SK-N-SH (cell line): ENCODE results near the gene CASTOR2. TPM values are rescaled to one million over a fixed set of nuclear protein-coding genes. Genes with fewer than 3 reads are reported as not detected.

Experiments
- CTCF ChIA-PET: fragments of 300-600, 350-600 bp; formaldehyde crosslinking; extraction: SDS; loops from one replicate; lab custom pipeline; 2021; lab: Yijun Ruan, JAX
- POLR2A ChIA-PET: fragments of 350-600 bp; sonication (Branson Sonifier 250); formaldehyde crosslinking; extraction: SDS; loops from one replicate; lab custom pipeline; 2020; ENCODE audit warnings: antibody characterized with exemption, inconsistent platforms; lab: Yijun Ruan, JAX
- DNase-seq: peaks from one replicate; pipeline ENCODE4 v3.0.0; 2012
- H2AFZ ChIP-seq: fragments of 200-600 bp; sonication (generic); 2 replicates; pipeline ENCODE4 v1.8.1; 2016; ENCODE audit warnings: antibody characterized with exemption, mild to moderate bottlenecking, low read depth
- H3F3A ChIP-seq: fragments of 200-600 bp; sonication (generic); replicated peaks from 2 replicates; pipeline ENCODE3; 2016; ENCODE audit warnings: antibody characterized with exemption, mild to moderate bottlenecking; ENCODE audit not compliant: insufficient read depth
- H3K27ac ChIP-seq, 2 experiments: fragments of 200-500 bp in 1 of 2; fragments of 200-600 bp in 1 of 2; sonication (Bioruptor generic) in 1 of 2; sonication (generic), shearing (Covaris generic) in 1 of 2; 2 replicates each; pipeline versions ENCODE4 v1.5.1 to v1.6.1; 2014 to 2016; ENCODE audit warnings: low read depth in 2 of 2, inconsistent platforms in 1 of 2, low read length in 1 of 2, mild to moderate bottlenecking in 1 of 2, mixed read lengths in 1 of 2
- H3K27me3 ChIP-seq: fragments of 200-600 bp; sonication (generic), shearing (Covaris generic); 2 replicates; pipeline ENCODE4 v1.6.1; 2016; ENCODE audit warnings: mixed run types; ENCODE audit not compliant: insufficient read depth
- H3K36me3 ChIP-seq, 2 experiments: fragments of 200-500 bp in 1 of 2; fragments of 200-600 bp in 1 of 2; sonication (Bioruptor generic) in 1 of 2; sonication (generic) in 1 of 2; replicated peaks in 1 of 2; 2 replicates each; pipeline versions ENCODE3 to v1.5.1; 2014 to 2016; ENCODE audit warnings: low read length in 1 of 2, mild to moderate bottlenecking in 1 of 2; ENCODE audit not compliant: insufficient read depth in 2 of 2, control insufficient read depth in 1 of 2
- H3K4me1 ChIP-seq, 2 experiments: fragments of 200-500 bp in 1 of 2; fragments of 200-600 bp in 1 of 2; sonication (Bioruptor generic) in 1 of 2; sonication (generic), shearing (Covaris generic) in 1 of 2; 2 replicates each; pipeline versions ENCODE4 v1.5.1 to v1.6.1; 2014 to 2016; ENCODE audit warnings: low read depth in 1 of 2, low read length in 1 of 2, mixed run types in 1 of 2; ENCODE audit not compliant: insufficient read depth in 2 of 2, control insufficient read depth in 1 of 2
- H3K4me2 ChIP-seq: fragments of 200-600 bp; sonication (generic), shearing (Covaris generic); 2 replicates; pipeline ENCODE4 v1.6.1; 2017; ENCODE audit warnings: mixed run types
- H3K4me3 ChIP-seq, 2 experiments: fragments of 200-500 bp in 1 of 2; fragments of 200-600 bp in 1 of 2; sonication (Bioruptor generic) in 1 of 2; sonication (generic), shearing (Covaris generic) in 1 of 2; 2 replicates each; pipeline versions ENCODE4 v1.5.1 to v1.8.1; 2014 to 2016; ENCODE audit warnings: low read depth in 2 of 2, inconsistent platforms in 1 of 2, low read length in 1 of 2, mild to moderate bottlenecking in 1 of 2, mixed read lengths in 1 of 2, moderate library complexity in 1 of 2
- H3K79me2 ChIP-seq: fragments of 200-600 bp; sonication (generic); 2 replicates; pipeline ENCODE4 v1.8.1; 2017; ENCODE audit warnings: mild to moderate bottlenecking; ENCODE audit not compliant: insufficient read depth
- H3K9ac ChIP-seq: fragments of 200-600 bp; sonication (generic); 2 replicates; pipeline ENCODE4 v1.6.1; 2017; ENCODE audit warnings: mixed run types
- H3K9me2 ChIP-seq: fragments of 200-600 bp; sonication (generic); 2 replicates; pipeline ENCODE4 v1.6.1; 2017; ENCODE audit warnings: mixed run types
- H3K9me3 ChIP-seq: fragments of 200-600 bp; sonication (generic); 2 replicates; pipeline ENCODE4 v1.6.1; 2017; ENCODE audit warnings: mixed run types, mild to moderate bottlenecking, moderate library complexity
- H4K20me1 ChIP-seq: fragments of 200-600 bp; sonication (generic); 2 replicates; pipeline ENCODE4 v1.6.1; 2017; ENCODE audit warnings: mild to moderate bottlenecking, mixed run types; ENCODE audit not compliant: insufficient read depth
- CHD2 ChIP-seq: fragments of 150-350 bp; IDR thresholded peaks from 2 replicates; pipeline ENCODE4 v1.6.1; 2018; ENCODE audit warnings: low read length; ENCODE audit not compliant: partially characterized antibody
- ELF1 ChIP-seq: IDR thresholded peaks from 2 replicates; pipeline ENCODE4 v1.4.0; 2012
- EP300 ChIP-seq, 2 experiments: IDR thresholded peaks; 2 replicates each; pipeline versions ENCODE4 v1.4.0 to v1.6.1; 2012; ENCODE audit warnings: borderline replicate concordance in 1 of 2, low read depth in 1 of 2, low read length in 1 of 2
- FOXM1 ChIP-seq: IDR thresholded peaks from 2 replicates; pipeline ENCODE4 v1.4.0; 2012; ENCODE audit warnings: low read depth, mild to moderate bottlenecking
- MXI1 ChIP-seq: IDR thresholded peaks from 2 replicates; pipeline ENCODE4 v1.6.1; 2012; ENCODE audit warnings: mild to moderate bottlenecking, low read depth, low read length, improper control_type of control experiment
- RCOR1 ChIP-seq: fragments of 150-350 bp; IDR thresholded peaks from 2 replicates; pipeline ENCODE4 v1.6.1; 2017; ENCODE audit warnings: antibody characterized with exemption, low read length
- RFX5 ChIP-seq: IDR thresholded peaks from 2 replicates; pipeline ENCODE4 v1.6.1; 2012; ENCODE audit warnings: mild to moderate bottlenecking, improper control_type of control experiment, low read length
- SIN3A ChIP-seq: IDR thresholded peaks from 2 replicates; pipeline ENCODE4 v1.6.1; 2012; ENCODE audit warnings: low read depth, mild to moderate bottlenecking, low read length, moderate library complexity, borderline replicate concordance
- TAF1 ChIP-seq: IDR thresholded peaks from 2 replicates; pipeline ENCODE4 v1.6.1; 2012; ENCODE audit warnings: low read depth, mild to moderate bottlenecking, low read length, moderate library complexity, borderline replicate concordance
- YY1 ChIP-seq: IDR thresholded peaks from 2 replicates; pipeline ENCODE4 v1.4.0; 2012; ENCODE audit warnings: low read depth, mild to moderate bottlenecking
- WGBS: methylation state at CpG from one replicate; pipeline ENCODE4 v1.1.6; 2017; ENCODE audit warnings: low lambda C conversion rate; 5-methylcytosine and 5-hydroxymethylcytosine counted together
- polyA plus RNA-seq, 3 experiments: library from polyadenylated mRNA; depleted of rRNA; stranded (reverse); fragments of >200 nt; gene quantifications; 2 replicates each; pipeline ENCODE4 v1.2.3, GENCODE V29; 2012
- TF ChIP-seq, protein P1 (sequence below): fragments of 150-350 bp; IDR thresholded peaks from 2 replicates; pipeline ENCODE4 v1.6.1; 2017; ENCODE audit warnings: antibody characterized with exemption, low read length, low read depth, borderline replicate concordance
- TF ChIP-seq, protein P2 (sequence below): IDR thresholded peaks from 2 replicates; pipeline ENCODE4 v1.6.1; 2012; ENCODE audit warnings: mild to moderate bottlenecking, low read depth, low read length, moderate library complexity
- TF ChIP-seq, protein P3 (sequence below): IDR thresholded peaks from 2 replicates; pipeline ENCODE4 v1.4.0; 2012; ENCODE audit warnings: low read depth, borderline replicate concordance
- TF ChIP-seq, protein P4 (sequence below): IDR thresholded peaks from 2 replicates; pipeline ENCODE4; 2012

CASTOR2 gene
- polyA plus RNA-seq, 1 of the 3 experiments (the other 2 are of a cell fraction): 5.4 TPM

DNA sequence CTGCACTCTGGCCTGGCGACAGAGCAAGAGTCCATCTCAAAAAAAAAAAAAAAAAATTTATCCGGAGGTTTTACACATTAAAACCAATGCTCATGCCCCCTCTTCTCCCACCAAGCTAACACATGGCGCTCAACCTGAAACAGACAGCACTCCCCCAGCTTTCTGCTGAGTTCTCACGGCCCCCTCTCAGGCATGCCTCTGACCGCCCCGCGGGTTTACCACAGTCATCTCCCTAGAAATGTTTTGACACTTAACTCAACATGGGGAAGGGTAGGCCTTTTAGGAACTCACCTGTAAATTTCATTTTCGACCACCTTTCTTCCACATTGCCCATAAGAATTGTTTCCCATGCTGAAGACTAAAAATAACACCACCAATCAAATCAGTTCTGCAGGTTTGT is 99.8 kb downstream of the CASTOR2 start:
- Histone ChIP-seq H4K20me1 (no peaks in the 10 kb centered on the region), H3K27ac (no peak overlapping the region), H3K27me3 (no peaks in the 10 kb centered on the region), H3K9me3 (no peaks in the 10 kb centered on the region)
- TF ChIP-seq, protein P1, sequence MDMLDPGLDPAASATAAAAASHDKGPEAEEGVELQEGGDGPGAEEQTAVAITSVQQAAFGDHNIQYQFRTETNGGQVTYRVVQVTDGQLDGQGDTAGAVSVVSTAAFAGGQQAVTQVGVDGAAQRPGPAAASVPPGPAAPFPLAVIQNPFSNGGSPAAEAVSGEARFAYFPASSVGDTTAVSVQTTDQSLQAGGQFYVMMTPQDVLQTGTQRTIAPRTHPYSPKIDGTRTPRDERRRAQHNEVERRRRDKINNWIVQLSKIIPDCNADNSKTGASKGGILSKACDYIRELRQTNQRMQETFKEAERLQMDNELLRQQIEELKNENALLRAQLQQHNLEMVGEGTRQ: no peak
- TF ChIP-seq RCOR1 (no peak), RFX5 (no peak), FOXM1 (no peak), YY1 (no peak), EP300 (IDR thresholded peaks at IDR 0.05; ENCODE audit: borderline replicate concordance in 1 of 2, low read depth in 1 of 2, low read length in 1 of 2) (no peak), ELF1 (no peak), MXI1 (no peak), CHD2 (no peak), TAF1 (no peak), SIN3A (no peak)
- TF ChIP-seq, protein P2, sequence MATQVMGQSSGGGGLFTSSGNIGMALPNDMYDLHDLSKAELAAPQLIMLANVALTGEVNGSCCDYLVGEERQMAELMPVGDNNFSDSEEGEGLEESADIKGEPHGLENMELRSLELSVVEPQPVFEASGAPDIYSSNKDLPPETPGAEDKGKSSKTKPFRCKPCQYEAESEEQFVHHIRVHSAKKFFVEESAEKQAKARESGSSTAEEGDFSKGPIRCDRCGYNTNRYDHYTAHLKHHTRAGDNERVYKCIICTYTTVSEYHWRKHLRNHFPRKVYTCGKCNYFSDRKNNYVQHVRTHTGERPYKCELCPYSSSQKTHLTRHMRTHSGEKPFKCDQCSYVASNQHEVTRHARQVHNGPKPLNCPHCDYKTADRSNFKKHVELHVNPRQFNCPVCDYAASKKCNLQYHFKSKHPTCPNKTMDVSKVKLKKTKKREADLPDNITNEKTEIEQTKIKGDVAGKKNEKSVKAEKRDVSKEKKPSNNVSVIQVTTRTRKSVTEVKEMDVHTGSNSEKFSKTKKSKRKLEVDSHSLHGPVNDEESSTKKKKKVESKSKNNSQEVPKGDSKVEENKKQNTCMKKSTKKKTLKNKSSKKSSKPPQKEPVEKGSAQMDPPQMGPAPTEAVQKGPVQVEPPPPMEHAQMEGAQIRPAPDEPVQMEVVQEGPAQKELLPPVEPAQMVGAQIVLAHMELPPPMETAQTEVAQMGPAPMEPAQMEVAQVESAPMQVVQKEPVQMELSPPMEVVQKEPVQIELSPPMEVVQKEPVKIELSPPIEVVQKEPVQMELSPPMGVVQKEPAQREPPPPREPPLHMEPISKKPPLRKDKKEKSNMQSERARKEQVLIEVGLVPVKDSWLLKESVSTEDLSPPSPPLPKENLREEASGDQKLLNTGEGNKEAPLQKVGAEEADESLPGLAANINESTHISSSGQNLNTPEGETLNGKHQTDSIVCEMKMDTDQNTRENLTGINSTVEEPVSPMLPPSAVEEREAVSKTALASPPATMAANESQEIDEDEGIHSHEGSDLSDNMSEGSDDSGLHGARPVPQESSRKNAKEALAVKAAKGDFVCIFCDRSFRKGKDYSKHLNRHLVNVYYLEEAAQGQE: no peak
- TF ChIP-seq, protein P3, sequence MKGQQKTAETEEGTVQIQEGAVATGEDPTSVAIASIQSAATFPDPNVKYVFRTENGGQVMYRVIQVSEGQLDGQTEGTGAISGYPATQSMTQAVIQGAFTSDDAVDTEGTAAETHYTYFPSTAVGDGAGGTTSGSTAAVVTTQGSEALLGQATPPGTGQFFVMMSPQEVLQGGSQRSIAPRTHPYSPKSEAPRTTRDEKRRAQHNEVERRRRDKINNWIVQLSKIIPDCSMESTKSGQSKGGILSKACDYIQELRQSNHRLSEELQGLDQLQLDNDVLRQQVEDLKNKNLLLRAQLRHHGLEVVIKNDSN: no peak
- TF ChIP-seq, protein P4, sequence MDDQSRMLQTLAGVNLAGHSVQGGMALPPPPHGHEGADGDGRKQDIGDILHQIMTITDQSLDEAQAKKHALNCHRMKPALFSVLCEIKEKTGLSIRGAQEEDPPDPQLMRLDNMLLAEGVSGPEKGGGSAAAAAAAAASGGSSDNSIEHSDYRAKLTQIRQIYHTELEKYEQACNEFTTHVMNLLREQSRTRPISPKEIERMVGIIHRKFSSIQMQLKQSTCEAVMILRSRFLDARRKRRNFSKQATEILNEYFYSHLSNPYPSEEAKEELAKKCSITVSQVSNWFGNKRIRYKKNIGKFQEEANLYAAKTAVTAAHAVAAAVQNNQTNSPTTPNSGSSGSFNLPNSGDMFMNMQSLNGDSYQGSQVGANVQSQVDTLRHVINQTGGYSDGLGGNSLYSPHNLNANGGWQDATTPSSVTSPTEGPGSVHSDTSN: no peak
- TF ChIP-seq, all 33 proteins: peak for 0
- Histone ChIP-seq H3K9ac (no peak overlapping the region), H3K4me1 (no peaks in the 10 kb centered on the region), H3F3A (no peaks in the 10 kb centered on the region), H3K36me3 (peaks cover 37 to 68% of the 10 kb centered on the region in 2 experiments), H3K9me2 (no peaks in the 10 kb centered on the region), H3K79me2 (no peaks in the 10 kb centered on the region), H2AFZ (no peak overlapping the region), H3K4me2 (no peak overlapping the region), H3K4me3 (no peak overlapping the region)
- ChIA-PET CTCF (no interaction called here), POLR2A (no interaction called here)
- DNase-seq: no peak
- 85% methylated on average over 8 of the region's 8 CpGs for WGBS
